GM12878 (cell line): ENCODE data around the gene WFIKKN1. TPM values are rescaled to one million over a fixed set of nuclear protein-coding genes. Genes with fewer than 3 reads are reported as not detected.

Experiments
- ATAC-seq: fragments of 200-7000 bp; cut with Tn5 transposase; 3 replicates; pipeline ENCODE4 v1.9.1; 2020; ENCODE audit warnings: mild to moderate bottlenecking, moderate library complexity
- BruUV-seq: library from RNA; stranded (reverse); fragments of 400-500 nt; replicated peaks from 2 replicates; lab custom pipeline; 2021; lab: Mats Ljungman, UMichigan
- CTCF ChIA-PET: fragments of 300-600 bp; sonication (Branson Sonifier 250); formaldehyde crosslinking; extraction: SDS; loops from one replicate; lab custom pipeline; 2021; ENCODE audit warnings: inconsistent platforms; lab: Yijun Ruan, JAX
- POLR2A ChIA-PET: fragments of 350-600 bp; formaldehyde crosslinking; extraction: SDS; loops from one replicate; lab custom pipeline; 2021; ENCODE audit warnings: inconsistent platforms; lab: Charles Lee
- RAD21 ChIA-PET: fragments of 300-600 bp; sonication (Branson Sonifier 250); formaldehyde crosslinking; loops from one replicate; lab custom pipeline; 2023; ENCODE audit warnings: antibody characterized with exemption; ENCODE audit not compliant: unreplicated experiment; lab: Charles Lee
- SMC1A ChIA-PET: fragments of 300-600 bp; sonication (Branson Sonifier 250); formaldehyde crosslinking; loops from one replicate; lab custom pipeline; 2023; ENCODE audit not compliant: unreplicated experiment, uncharacterized antibody; lab: Charles Lee
- DNase-seq: peaks from one replicate; pipeline ENCODE4 v3.0.0-alpha.2; 2011; ENCODE audit warnings: low read depth, low spot score
- FAIRE-seq: peaks from 3 replicates; lab custom pipeline; 2011; peaks lifted over from hg19 to GRCh38; lab: Jason Lieb, UNC
- H2AFZ ChIP-seq: 2 replicates; pipeline ENCODE4 v1.6.0; 2011; ENCODE audit warnings: low read depth, low read length, control low read depth; ENCODE audit not compliant: control insufficient read depth
- H3K27ac ChIP-seq: 2 replicates; pipeline ENCODE4 v1.5.1; 2011; ENCODE audit warnings: control low read depth; ENCODE audit not compliant: control insufficient read depth, insufficient read depth
- H3K27me3 ChIP-seq, 2 experiments: replicated peaks in 1 of 2; 2 replicates each; pipeline versions ENCODE4 v1.6.0 to v1.6.1; 2011; ENCODE audit warnings: low read length in 1 of 2; ENCODE audit not compliant: control insufficient read depth in 2 of 2, insufficient read depth in 2 of 2
- H3K36me3 ChIP-seq, 2 experiments: 2 replicates each; pipeline ENCODE4 v1.5.1; 2011; ENCODE audit warnings: low read length in 1 of 2; ENCODE audit not compliant: control insufficient read depth in 2 of 2, insufficient read depth in 2 of 2
- H3K4me1 ChIP-seq: 2 replicates; pipeline ENCODE4 v1.6.1; 2011; ENCODE audit warnings: mild to moderate bottlenecking, low read length, moderate library complexity, mixed read lengths; ENCODE audit not compliant: control insufficient read depth, insufficient read depth
- H3K4me2 ChIP-seq: 2 replicates; pipeline ENCODE4 v1.6.0; 2011; ENCODE audit warnings: control low read depth; ENCODE audit not compliant: control insufficient read depth, insufficient read depth
- H3K4me3 ChIP-seq: fragments of 200-600 bp; sonication (generic); 2 replicates; pipeline ENCODE4 v1.5.1; 2016
- H3K79me2 ChIP-seq: 2 replicates; pipeline ENCODE4 v1.6.0; 2011; ENCODE audit warnings: low read length; ENCODE audit not compliant: control insufficient read depth, insufficient read depth
- H3K9ac ChIP-seq: 2 replicates; pipeline ENCODE4 v1.8.0; 2011; ENCODE audit warnings: low read length, control low read depth, mixed read lengths; ENCODE audit not compliant: control insufficient read depth, insufficient read depth
- H3K9me3 ChIP-seq: replicated peaks from 3 replicates; pipeline ENCODE4 v1.5.1; 2011; ENCODE audit warnings: mild to moderate bottlenecking, low read length; ENCODE audit not compliant: control insufficient read depth, insufficient read depth
- H4K20me1 ChIP-seq: 2 replicates; pipeline ENCODE4 v1.6.0; 2011; ENCODE audit not compliant: control insufficient read depth, insufficient read depth
- CREB1 ChIP-seq: IDR thresholded peaks from 2 replicates; pipeline ENCODE4 v1.6.1; 2012; ENCODE audit warnings: low read depth, mild to moderate bottlenecking, inconsistent platforms
- DPF2 ChIP-seq: fragments of 450-650 bp; IDR thresholded peaks from 2 replicates; pipeline ENCODE4 v1.6.1; 2017; ENCODE audit warnings: mild to moderate bottlenecking
- E2F8 ChIP-seq: fragments of 450-650 bp; IDR thresholded peaks from 2 replicates; pipeline ENCODE4 v1.6.1; 2018; ENCODE audit warnings: mild to moderate bottlenecking, low read depth, moderate library complexity; ENCODE audit not compliant: partially characterized antibody
- EGR1 ChIP-seq, 2 experiments: IDR thresholded peaks; 1 replicate in 1 of 2; 2 replicates in 1 of 2; pipeline ENCODE4 v1.6.1; 2011 to 2012; ENCODE audit warnings: low read depth in 2 of 2, low read length in 2 of 2, borderline replicate concordance in 1 of 2, mild to moderate bottlenecking in 1 of 2, moderate library complexity in 1 of 2
- ETV6 ChIP-seq, 2 experiments: fragments of 450-650 bp in 1 of 2; IDR thresholded peaks in 1 of 2; conservative IDR thresholded peaks in 1 of 2; 2 replicates each; pipeline ENCODE4 v1.6.1; 2014; ENCODE audit warnings: antibody characterized with exemption in 1 of 2, borderline replicate concordance in 1 of 2, low read depth in 1 of 2, mild to moderate bottlenecking in 1 of 2, moderate library complexity in 1 of 2
- JUND ChIP-seq: IDR thresholded peaks from 2 replicates; pipeline ENCODE4 v1.6.1; 2012; ENCODE audit warnings: low read depth, mild to moderate bottlenecking, low read length, improper control_type of control experiment, moderate library complexity
- NRF1 ChIP-seq: conservative IDR thresholded peaks from 2 replicates; pipeline ENCODE4 v1.6.1; 2011; ENCODE audit warnings: mild to moderate bottlenecking, low read depth, low read length, improper control_type of control experiment
- RAD51 ChIP-seq: fragments of 450-650 bp; IDR thresholded peaks from 2 replicates; pipeline ENCODE4 v1.6.1; 2016; ENCODE audit warnings: moderate library complexity, mild to moderate bottlenecking, inconsistent platforms
- USF1 ChIP-seq: IDR thresholded peaks from 2 replicates; pipeline ENCODE4 v1.6.1; 2011; ENCODE audit warnings: borderline replicate concordance, low read depth, mild to moderate bottlenecking, moderate library complexity, mixed read lengths, low read length; ENCODE audit not compliant: insufficient read depth; ENCODE audit errors: extremely low read length
- ZZZ3 ChIP-seq: IDR thresholded peaks from 2 replicates; pipeline ENCODE4 v1.6.1; 2011; ENCODE audit warnings: low read depth; ENCODE audit not compliant: control insufficient read depth, insufficient read length
- WGBS: methylation state at CpG from one replicate; pipeline ENCODE4 v1.1.6; 2016; ENCODE audit warnings: low lambda C conversion rate; ENCODE audit not compliant: insufficient replicate concordance, insufficient coverage; ENCODE audit errors: missing lambda C conversion rate; 5-methylcytosine and 5-hydroxymethylcytosine counted together
- in situ Hi-C: fragments of 300-500 bp; cut with MboI; formaldehyde crosslinking; loops from 9 replicates; pipeline ENCODE4 v1.14.3; 2018; ENCODE audit warnings: mixed read lengths
- intact Hi-C: fragments of 100-400 bp; cut with micrococcal nuclease; formaldehyde crosslinking; loops from one replicate; pipeline ENCODE4 v1.14.2; 2022; ENCODE audit not compliant: unreplicated experiment
- polyA plus RNA-seq, 11 experiments: library from polyadenylated mRNA; depleted of rRNA in 4 of 11; unstranded in 6 of 11; stranded (reverse) in 5 of 11; fragments of >200 nt; fragmentation: Nextera tagmentation in 4 of 11; fragmentation: Illumina TruSeq in 1 of 11; extraction: Ambion mirVana in 4 of 11; extraction: Trizol in 1 of 11; gene quantifications; 1 replicate in 1 of 11; 2 replicates in 10 of 11; pipeline versions ENCODE4 v1.2.1 to v1.2.3, GENCODE V29; 2011 to 2016; ENCODE audit warnings: inconsistent platforms in 2 of 11, missing spikeins in 2 of 11, low read depth in 1 of 11
- total RNA-seq, 4 experiments: library from RNA; depleted of rRNA in 3 of 4; stranded (reverse); fragments of >200 nt in 3 of 4; fragmentation: Illumina TruSeq in 1 of 4; extraction: Trizol in 1 of 4; gene quantifications; 2 replicates each; pipeline versions ENCODE4 v1.2.1 to v1.2.3, GENCODE V29; 2013 to 2021
- TF ChIP-seq, protein P1 (sequence below): IDR thresholded peaks from 2 replicates; pipeline ENCODE4 v1.6.1; 2012; ENCODE audit warnings: mild to moderate bottlenecking, low read depth, low read length

Gene WFIKKN1
- total and polyA plus RNA-seq, 10 of the 15 experiments (the other 5 are each of a cell fraction or from before 2014, with no cell fraction given), result 0.01 to 0.41 (median 0.05) TPM; not detected in 2

DNA sequence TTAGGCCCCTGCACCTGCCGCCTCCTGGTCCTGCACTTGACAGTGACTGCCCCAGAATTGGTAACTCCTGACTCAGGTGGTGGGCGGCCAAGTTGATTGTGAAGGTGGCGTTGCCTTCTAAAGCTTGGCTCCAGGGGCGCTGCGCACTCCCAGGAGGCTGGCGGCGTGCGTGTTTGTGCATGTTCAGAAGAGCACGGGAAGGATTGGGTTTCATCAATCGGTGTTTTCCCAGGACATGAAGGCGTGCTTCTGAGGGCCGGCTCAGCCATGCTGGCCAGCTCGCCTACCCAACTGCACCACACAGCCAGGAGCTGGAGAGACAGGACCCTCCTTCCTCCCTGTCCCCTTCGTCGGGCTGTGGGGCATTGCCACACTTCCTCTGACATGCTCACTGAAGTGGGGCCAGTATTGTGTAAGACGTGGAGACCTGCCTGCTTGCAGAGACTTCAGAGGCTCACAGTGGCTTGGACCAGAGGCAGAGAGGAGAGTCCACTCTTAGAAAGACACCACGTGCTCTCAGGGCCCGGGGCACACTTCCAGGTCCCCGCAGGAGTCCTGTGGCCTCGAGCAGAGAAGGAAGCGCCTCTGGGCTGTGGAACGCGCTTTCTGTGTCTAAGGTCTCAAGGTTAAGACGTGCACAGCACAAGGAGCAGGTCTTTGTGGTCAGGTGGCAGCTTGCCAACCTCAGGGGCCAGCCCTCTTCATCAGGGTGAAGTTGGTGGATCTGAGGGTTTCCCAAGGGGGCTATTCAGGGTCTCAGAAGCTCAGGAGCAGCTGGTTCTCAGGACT is 38.1 kb upstream of the WFIKKN1 start (continued):
- TF ChIP-seq E2F8 (no peak), DPF2 (no peak), EGR1 (IDR thresholded peaks at IDR 0.05; ENCODE audit: borderline replicate concordance in 1 of 2, low read depth in 2 of 2, low read length in 2 of 2) (no peak), RAD51 (no peak), ZZZ3 (no peak)
- TF ChIP-seq, all 136 proteins: peak for 0

- H3K4me3 ChIP-seq, result no peak overlapping the region
- RAD21 ChIA-PET, result no interaction called here
- no peaks in the 10 kb centered on the region for H4K20me1 ChIP-seq
- H3K4me1 ChIP-seq, result peaks cover 8% of the 10 kb centered on the region
- H3K4me2 ChIP-seq, result no peak overlapping the region
- WGBS, result 54% methylated on average over 9 of the region's 9 CpGs
- intact Hi-C loops, result no loop called here
- H3K36me3 ChIP-seq, result no peaks in the 10 kb centered on the region
- H3K9me3 ChIP-seq, result no peaks in the 10 kb centered on the region
- no peaks in the 10 kb centered on the region for H3K27me3 ChIP-seq
- in situ Hi-C loops, result no loop called here
- POLR2A ChIA-PET, result interaction anchor here (1.4 kb wide), 1 partner anchor 43 kb away, joined by 3 read pairs; the partner anchor contains the start of gene METTL26
- no peak for ATAC-seq
- no peak overlapping the region for H3K9ac ChIP-seq
- no peak for DNase-seq
- CTCF ChIA-PET, result interaction anchor here (0.5 kb wide), 1 partner anchor 71 kb away, joined by 3 read pairs; no protein-coding TSS in a partner anchor
- SMC1A ChIA-PET, result no interaction called here
- no peak overlapping the region for H3K27ac ChIP-seq
- H3K79me2 ChIP-seq, result peaks cover 15% of the 10 kb centered on the region
- FAIRE-seq, result no peak
- no peak overlapping the region for H2AFZ ChIP-seq
- BruUV-seq, result no TSS peak
- TF ChIP-seq NRF1 (no peak), CREB1 (no peak), USF1 (no peak), JUND (no peak), ETV6 (conservative IDR thresholded peaks at IDR 0.05 in 1 of 2, IDR thresholded peaks at IDR 0.05 in 1 of 2; ENCODE audit: borderline replicate concordance in 1 of 2, low read depth in 1 of 2) (no peak)
- TF ChIP-seq, protein P1, sequence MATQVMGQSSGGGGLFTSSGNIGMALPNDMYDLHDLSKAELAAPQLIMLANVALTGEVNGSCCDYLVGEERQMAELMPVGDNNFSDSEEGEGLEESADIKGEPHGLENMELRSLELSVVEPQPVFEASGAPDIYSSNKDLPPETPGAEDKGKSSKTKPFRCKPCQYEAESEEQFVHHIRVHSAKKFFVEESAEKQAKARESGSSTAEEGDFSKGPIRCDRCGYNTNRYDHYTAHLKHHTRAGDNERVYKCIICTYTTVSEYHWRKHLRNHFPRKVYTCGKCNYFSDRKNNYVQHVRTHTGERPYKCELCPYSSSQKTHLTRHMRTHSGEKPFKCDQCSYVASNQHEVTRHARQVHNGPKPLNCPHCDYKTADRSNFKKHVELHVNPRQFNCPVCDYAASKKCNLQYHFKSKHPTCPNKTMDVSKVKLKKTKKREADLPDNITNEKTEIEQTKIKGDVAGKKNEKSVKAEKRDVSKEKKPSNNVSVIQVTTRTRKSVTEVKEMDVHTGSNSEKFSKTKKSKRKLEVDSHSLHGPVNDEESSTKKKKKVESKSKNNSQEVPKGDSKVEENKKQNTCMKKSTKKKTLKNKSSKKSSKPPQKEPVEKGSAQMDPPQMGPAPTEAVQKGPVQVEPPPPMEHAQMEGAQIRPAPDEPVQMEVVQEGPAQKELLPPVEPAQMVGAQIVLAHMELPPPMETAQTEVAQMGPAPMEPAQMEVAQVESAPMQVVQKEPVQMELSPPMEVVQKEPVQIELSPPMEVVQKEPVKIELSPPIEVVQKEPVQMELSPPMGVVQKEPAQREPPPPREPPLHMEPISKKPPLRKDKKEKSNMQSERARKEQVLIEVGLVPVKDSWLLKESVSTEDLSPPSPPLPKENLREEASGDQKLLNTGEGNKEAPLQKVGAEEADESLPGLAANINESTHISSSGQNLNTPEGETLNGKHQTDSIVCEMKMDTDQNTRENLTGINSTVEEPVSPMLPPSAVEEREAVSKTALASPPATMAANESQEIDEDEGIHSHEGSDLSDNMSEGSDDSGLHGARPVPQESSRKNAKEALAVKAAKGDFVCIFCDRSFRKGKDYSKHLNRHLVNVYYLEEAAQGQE, result no peak
These were observed 37.4 kb upstream of the WFIKKN1 start for GRCh38 chr16:593406-593805.
